ENCODE measurements around the gene LIPG.

LIPG gene

GRCh38 chr18:49621717-49622351 is 60.0 kb downstream of the LIPG start:
- TF ChIP-seq, protein P1, sequence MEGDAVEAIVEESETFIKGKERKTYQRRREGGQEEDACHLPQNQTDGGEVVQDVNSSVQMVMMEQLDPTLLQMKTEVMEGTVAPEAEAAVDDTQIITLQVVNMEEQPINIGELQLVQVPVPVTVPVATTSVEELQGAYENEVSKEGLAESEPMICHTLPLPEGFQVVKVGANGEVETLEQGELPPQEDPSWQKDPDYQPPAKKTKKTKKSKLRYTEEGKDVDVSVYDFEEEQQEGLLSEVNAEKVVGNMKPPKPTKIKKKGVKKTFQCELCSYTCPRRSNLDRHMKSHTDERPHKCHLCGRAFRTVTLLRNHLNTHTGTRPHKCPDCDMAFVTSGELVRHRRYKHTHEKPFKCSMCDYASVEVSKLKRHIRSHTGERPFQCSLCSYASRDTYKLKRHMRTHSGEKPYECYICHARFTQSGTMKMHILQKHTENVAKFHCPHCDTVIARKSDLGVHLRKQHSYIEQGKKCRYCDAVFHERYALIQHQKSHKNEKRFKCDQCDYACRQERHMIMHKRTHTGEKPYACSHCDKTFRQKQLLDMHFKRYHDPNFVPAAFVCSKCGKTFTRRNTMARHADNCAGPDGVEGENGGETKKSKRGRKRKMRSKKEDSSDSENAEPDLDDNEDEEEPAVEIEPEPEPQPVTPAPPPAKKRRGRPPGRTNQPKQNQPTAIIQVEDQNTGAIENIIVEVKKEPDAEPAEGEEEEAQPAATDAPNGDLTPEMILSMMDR (IDR thresholded peaks at IDR 0.05; ENCODE audit: borderline replicate concordance, control extremely low read depth, extremely low read depth, insufficient read depth, missing control alignments) = no peak

GRCh38 chr18:49623571-49623970 is 61.7 kb downstream of the LIPG start:
- in situ Hi-C loops (cut with MboI; ENCODE audit: low sequenced_read_pairs, unreplicated experiment) = no loop called here
- no peak for DNase-seq (ENCODE audit: low spot score)
- TF ChIP-seq, protein P1 (IDR thresholded peaks at IDR 0.05; ENCODE audit: borderline replicate concordance, control extremely low read depth, extremely low read depth, insufficient read depth, missing control alignments) = no peak

More at GRCh38 chr18:49621717-49622351, 60.0 kb downstream of the LIPG start:
- in situ Hi-C loops (cut with MboI; ENCODE audit: low sequenced_read_pairs, unreplicated experiment) = no loop called here
- no peak for DNase-seq (ENCODE audit: low spot score)

DNA sequence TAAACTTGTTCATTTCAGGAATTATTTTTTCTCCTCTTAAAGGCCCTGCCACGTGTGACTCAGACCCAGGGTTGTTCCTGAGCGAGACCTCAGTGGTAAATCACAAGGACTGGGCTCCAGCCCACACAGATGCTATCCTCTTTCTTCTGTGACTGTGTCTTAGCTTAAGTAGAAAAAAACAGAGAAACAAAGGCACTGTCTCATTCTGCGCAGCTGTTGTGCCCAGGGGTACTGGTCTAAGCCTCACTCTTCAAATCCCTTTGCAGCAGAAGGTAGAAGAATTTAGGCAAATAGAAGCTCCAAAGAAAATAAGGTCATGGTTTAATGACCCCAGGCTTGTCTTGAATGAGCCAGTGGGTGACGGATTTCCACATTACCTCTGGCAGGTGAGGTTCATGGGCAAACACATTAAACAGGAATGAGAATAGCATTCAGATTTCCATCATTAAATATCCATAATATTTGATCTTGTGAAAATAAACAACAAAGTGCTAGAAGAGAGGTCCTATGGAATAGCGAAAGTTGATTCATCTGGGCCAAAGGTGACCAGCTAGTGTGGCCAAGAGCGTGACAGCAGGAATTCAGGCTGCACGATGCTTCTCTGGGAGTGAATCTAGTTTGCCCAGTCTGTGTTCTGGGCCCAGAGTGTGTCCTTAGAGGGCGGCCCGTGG is 63.3 kb downstream of the LIPG start:
- in situ Hi-C loops (cut with MboI; ENCODE audit: low sequenced_read_pairs, unreplicated experiment) = no loop called here
- TF ChIP-seq, protein P1 (IDR thresholded peaks at IDR 0.05; ENCODE audit: borderline replicate concordance, control extremely low read depth, extremely low read depth, insufficient read depth, missing control alignments) = no peak
- DNase-seq (ENCODE audit: low spot score) = no peak

GRCh38 chr18:49626842-49627467 is 65.1 kb downstream of the LIPG start:
- no peak for DNase-seq (ENCODE audit: low spot score)
- in situ Hi-C loops (cut with MboI; ENCODE audit: low sequenced_read_pairs, unreplicated experiment) = no loop called here
- TF ChIP-seq, protein P1 (IDR thresholded peaks at IDR 0.05; ENCODE audit: borderline replicate concordance, control extremely low read depth, extremely low read depth, insufficient read depth, missing control alignments) = no peak

DNA sequence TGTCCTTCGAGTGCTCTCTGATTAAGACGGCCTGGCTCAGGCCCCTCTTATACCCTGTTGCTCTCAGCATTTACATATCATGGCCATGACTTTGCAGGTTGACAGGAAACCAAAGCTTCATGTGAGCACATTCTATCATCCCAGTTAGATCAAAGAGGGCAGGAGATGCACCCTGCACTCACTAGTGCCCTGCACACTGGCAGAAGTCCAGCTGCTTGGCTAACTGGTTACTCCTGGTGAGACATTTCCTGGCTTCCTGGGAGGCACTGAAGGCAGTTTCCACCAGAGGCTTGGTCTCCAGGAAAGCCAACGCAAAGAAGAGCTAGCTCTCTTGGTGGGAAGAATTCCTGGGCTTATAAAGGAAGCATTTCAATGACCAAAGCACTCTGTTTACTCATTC is 66.3 kb downstream of the LIPG start:
- TF ChIP-seq, protein P1 (IDR thresholded peaks at IDR 0.05; ENCODE audit: borderline replicate concordance, control extremely low read depth, extremely low read depth, insufficient read depth, missing control alignments) = no peak
- DNase-seq (ENCODE audit: low spot score) = no peak
- in situ Hi-C loops (cut with MboI; ENCODE audit: low sequenced_read_pairs, unreplicated experiment) = no loop called here

DNA sequence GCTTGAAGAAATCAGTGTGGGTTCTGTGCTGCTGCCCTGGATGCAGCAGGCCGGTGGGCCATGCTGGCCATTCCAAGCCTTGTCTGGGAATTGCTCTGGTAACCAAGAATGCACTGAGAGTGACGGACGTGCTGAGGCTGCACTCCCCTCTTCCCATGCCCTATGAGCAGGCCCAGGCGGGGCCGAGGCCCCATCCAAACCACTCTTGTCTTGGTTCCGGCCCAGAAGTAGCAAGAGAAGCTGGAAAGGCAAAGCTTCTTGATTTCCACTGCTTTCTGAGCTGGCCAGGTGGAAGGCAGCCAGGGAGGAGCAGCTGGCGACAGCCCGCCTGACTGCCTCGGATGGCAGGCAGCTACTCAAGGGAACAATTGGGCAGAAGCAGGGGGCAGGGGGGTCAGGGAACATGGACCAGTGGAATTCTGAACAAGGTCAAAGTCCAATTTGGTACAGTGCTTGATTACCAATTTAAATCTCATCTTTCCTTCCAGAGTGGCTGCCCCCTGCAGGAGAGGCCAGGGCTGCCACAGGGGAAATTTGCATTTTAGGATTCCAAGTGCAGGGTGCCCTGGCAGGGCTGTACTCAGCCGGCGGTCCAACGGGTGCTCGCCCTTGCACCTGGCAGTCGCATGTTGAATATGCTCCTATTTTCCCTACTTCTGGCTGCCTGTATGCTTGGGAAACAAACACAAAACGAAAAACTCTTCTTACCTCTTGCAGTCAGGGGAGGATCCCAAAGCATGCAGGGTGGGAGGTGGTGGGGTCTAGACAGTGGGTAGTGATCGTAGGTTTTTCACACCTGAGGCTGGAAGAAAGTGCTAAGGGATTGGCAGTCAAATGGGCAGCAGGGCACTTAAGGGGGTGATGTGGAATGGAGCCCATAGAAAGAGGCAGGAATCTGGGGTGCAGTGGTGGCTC is 67.3 kb downstream of the LIPG start:
- in situ Hi-C loops (cut with MboI; ENCODE audit: low sequenced_read_pairs, unreplicated experiment) = no loop called here
- TF ChIP-seq, protein P1 (IDR thresholded peaks at IDR 0.05; ENCODE audit: borderline replicate concordance, control extremely low read depth, extremely low read depth, insufficient read depth, missing control alignments) = no peak
- no peak for DNase-seq (ENCODE audit: low spot score)
